GM21619 (cell line): ENCODE results near the gene ARAP3.

Experiments used
- ATAC-seq: cut with Tn5 transposase; IDR thresholded peaks from one replicate; pipeline ENCODE4 v1.9.1; 2021; ENCODE audit not compliant: unreplicated experiment

Gene ARAP3

GRCh38 chr5:141647242-141647641 is 34.8 kb downstream of the ARAP3 start:
- ATAC-seq, result no peak

- ATAC-seq, result no peak
Observed at GRCh38 chr5:141646026-141646425, 36.0 kb downstream of the ARAP3 start.

- peak; percentile 56 for ATAC-seq
Observed at GRCh38 chr5:141641634-141642267, 40.3 kb downstream of the ARAP3 start.

DNA sequence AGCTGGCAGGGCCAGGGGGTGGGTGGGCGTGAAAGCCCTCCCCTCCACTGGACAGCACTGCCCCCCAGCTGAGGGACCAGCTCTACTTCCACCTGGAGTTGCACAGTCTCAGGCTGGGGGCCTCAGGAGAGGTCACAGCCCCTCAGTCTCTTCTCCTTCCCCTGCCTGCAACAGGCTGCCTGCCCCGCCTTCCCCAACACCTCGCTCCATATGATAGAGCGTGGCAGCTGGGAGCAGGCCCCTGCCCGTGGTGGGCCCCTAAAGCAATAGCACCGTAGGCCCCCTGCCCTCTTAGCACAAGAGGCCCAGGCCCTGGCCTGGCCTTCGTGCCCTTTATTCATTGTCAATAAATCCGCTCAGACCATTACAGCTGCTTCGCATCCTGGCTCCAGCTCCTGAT is 41.3 kb downstream of the ARAP3 start:
- no peak for ATAC-seq

DNA sequence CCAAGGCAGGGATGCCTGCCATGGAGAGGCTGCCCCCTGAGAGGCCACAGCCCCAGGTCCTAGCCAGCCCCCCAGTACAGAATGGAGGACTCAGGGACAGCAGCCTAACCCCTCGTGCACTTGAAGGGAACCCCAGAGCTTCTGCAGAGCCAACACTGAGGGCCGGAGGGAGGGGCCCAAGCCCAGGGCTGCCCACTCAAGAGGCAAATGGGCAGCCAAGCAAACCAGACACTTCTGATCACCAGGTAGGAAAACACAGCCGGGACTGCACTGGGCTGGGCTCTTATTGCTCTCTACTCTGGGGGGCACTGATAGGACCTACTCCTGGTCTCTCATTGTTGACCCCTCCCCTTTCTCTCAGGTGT is 42.0 kb downstream of the ARAP3 start:
- no peak for ATAC-seq

DNA sequence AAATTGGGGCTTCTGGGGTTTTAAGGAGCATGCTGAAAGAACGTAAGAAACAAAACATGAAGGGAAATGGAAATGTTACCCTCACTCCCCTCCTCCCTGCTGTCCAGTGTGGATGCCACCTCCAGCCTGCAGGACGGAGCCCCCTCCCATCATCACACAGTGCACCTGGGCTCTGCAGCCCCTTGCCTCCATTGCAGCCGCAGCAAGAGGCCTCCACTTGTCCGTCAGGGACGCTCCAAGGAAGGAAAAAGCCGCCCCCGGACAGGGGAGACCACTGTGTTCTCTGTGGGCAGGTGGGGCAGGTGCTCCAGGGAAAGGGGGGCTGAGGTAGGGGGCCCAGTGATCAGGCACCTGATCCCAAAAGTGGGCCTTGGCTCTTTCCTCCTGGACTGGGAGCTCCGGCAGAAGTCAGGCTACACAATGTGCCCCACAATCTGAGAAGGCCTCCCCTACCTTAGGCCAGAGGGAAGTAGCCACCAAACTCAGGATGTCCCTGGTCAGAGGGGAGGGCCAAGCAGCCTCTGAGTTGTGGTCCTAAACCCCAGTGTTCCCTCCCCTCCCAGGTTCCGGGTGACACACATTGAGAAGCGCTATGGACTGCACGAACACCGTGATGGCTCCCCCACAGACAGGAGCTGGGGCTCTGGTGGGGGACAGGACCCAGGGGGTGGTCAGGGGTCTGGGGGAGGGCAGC is 42.5 kb downstream of the ARAP3 start:
- ATAC-seq, result no peak

DNA sequence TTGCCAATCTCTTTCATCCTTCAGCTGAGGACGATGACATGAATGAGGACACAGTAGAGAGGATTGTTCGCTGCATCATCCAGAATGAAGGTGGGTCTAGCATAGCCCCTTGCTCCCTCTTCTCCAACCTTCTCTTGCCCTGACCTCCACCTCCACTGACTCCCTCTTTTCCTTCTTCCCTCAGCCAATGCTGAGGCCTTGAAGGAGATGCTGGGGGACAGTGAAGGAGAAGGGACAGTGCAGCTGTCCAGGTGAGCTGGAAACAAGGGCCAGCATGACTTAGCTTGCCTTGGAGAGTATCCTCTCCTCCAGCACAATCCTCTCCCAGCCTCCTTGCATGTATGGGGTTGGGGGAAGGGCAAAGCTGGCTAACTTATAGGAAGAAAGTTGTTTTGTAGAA is 43.3 kb downstream of the ARAP3 start:
- ATAC-seq, result no peak

DNA sequence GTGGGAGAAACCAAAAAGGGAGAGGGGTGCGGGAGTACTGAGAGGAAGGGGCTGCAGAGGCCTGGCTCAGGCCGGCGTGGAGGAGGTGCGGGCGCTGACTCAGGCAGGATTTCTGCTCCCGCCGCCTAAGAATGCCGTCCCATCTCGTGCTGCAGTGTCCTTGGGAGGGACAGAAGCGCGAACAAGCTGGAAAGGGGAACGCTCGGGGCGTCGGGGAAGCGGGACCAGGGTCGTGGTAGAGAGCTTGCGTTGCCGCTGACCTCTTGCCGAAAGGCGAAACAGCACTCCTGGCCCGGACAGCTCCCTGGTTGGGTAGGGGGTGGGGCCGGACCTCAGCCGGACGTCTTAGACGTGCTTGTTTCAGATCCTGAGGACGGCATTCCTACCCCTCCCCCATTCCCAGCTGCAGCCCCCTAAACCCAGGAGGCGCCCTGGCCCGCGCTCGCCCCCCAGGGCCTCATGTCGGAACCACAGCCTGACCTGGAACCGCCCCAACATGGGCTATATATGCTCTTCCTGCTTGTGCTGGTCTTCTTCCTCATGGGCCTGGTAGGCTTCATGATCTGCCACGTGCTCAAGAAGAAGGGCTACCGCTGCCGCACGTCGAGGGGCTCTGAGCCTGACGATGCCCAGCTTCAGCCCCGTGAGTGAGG is 44.1 kb downstream of the ARAP3 start:
- ATAC-seq, result no peak

- ATAC-seq, result peak; percentile 16
Observed at GRCh38 chr5:141637123-141637766, 44.8 kb downstream of the ARAP3 start.

GRCh38 chr5:141636413-141637122 is 45.5 kb downstream of the ARAP3 start, which contains the start of the genes HDAC3 and RELL2:
Gene HDAC3, minus strand, starts transcription at chr5:141636849. Its CDS starts 59 bp downstream, at chr5:141636790.
Gene RELL2, plus strand, starts transcription at chr5:141636997. Its CDS starts 1,229 bp downstream, at chr5:141638226.
- ATAC-seq, result peak; percentile 63

DNA sequence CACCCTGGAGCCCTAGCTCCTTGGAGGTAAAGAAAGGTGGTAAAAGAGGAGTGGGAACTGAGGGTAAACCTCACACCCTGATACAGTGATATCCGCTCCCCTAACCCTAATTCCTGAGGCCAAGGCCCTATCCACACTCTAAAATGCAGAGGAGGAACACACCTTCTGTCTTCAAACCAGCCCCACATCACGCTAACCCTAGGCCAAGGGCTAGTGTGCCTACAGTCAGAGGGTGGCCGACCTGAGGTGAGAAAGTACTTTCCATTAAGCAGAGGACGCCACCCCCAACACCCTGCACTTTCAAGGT is 46.0 kb downstream of the ARAP3 start:
- ATAC-seq, result no peak

- no peak for ATAC-seq
Observed at GRCh38 chr5:141635646-141636045, 46.4 kb downstream of the ARAP3 start.

DNA sequence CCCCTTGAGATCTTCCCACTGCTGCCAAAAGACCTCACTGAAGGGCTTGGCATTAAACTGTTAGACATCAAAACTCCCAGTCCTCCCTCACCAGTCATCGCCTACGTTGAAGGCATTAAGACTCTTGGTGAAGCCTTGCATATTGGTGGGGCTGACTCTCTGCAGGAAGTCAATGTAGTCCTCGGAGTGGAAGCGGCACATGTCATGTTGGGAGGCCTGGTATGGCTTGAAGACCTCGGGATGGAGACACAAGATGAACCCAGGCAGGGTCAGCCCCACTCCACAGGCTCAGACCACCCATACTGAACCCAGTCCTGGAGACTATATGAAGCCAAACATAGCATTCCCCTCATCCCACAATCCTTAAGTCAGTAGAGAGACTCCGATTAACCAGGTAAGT is 47.3 kb downstream of the ARAP3 start:
- ATAC-seq, result no peak

DNA sequence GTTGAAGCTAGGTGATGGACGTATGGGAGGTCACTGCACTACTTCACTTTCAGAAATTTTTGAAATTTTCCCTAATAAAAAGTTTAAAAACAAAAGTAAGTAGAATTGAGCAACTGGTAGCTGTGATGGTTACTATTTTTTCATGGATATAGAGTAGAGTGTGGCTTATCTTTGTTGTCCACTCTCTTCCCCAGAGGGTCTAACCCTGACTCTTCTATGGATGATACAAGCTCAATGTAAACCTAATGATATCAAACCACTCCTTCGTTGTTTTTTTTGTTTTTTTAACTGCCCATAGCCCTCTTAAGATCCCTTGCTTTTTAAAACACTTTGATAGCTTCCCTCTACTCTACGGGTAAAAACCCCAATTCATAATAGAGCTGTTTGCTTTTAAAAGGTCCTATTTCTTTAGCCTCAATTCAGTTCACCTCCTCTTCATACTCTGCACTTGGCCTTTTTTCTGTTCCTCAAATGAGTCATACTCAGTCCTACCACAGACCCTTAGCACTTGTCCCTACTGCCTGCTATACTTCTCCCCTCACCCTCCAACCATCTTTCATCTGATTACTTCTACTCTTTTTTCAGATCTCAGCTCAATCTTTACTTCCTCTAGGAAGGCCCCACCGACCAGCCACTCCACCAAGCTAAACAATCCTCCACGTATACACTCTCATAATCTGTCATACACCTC is 48.0 kb downstream of the ARAP3 start:
- ATAC-seq, result peak; percentile 60

- ATAC-seq, result no peak
Observed at GRCh38 chr5:141632650-141633049, 49.4 kb downstream of the ARAP3 start.

DNA sequence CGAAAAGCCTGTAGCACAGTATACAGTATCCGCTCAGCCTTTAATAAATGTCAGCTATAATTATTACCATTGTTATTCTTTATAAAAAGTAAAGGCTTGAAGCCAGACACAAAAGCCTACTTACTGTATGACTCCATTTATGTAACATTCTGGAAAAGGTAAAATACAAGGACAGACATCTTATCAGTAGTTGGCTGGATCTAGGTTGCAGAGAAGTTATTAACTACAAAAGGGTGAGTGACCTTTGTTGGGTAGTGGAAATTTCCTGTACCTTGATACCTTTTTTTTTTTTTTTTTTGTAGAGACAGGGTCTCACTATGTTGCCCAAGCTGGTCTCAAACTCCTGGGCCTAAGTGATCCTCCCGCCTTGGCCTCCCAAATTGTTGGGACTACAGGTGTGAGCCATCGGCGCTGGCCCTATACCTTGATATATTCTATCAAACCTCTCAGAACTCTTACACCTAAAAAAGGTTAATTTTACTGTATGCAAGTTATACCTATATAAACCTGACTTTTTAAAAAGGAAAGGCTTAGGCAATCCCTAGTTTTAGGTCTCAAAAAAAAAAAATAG is 51.4 kb downstream of the ARAP3 start:
- no peak for ATAC-seq

- no peak for ATAC-seq
Observed at GRCh38 chr5:141628175-141628788, 53.7 kb downstream of the ARAP3 start.

DNA sequence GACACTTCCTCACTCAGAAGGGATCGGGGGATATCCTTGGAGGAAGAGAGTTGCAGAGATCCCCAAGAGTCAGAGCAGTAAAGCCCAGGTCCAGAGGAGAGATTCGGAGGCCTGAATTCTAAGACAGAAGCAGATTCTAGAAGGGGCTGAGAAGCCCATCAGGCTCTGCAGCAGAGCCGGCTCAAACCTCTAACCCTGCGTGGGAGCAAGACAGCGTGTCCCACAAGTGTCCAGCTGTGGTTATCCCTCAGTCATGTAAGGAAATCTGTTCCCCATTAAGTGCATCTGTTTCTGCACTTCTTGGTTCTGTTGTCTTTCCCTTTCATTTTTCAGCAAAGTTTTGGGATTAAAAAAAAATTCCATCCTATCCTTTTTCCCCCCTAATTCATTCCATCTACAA is 58.4 kb downstream of the ARAP3 start:
- no peak for ATAC-seq

- peak; percentile 39 for ATAC-seq
Observed at GRCh38 chr5:141623186-141623585, 58.8 kb downstream of the ARAP3 start.
